Fibroblast of lung (primary cell): ENCODE measurements around the gene RNF217.

Experiments
- EZH2 ChIP-seq: IDR thresholded peaks from 2 replicates; pipeline ENCODE4 v1.5.1; 2012; ENCODE audit warnings: low read length, control low read depth, mild to moderate bottlenecking; ENCODE audit errors: missing control alignments
- TF ChIP-seq, protein P1 (sequence below), 2 donors: IDR thresholded peaks in 1 of 2; conservative IDR thresholded peaks in 1 of 2; 1 replicate in 1 of 2; 2 replicates in 1 of 2; pipeline ENCODE4 v1.5.1; 2011 to 2012; ENCODE audit warnings: low read length in 2 of 2, control low read depth in 1 of 2, inconsistent platforms in 1 of 2, low read depth in 1 of 2, mild to moderate bottlenecking in 1 of 2

- TF ChIP-seq, protein P1, sequence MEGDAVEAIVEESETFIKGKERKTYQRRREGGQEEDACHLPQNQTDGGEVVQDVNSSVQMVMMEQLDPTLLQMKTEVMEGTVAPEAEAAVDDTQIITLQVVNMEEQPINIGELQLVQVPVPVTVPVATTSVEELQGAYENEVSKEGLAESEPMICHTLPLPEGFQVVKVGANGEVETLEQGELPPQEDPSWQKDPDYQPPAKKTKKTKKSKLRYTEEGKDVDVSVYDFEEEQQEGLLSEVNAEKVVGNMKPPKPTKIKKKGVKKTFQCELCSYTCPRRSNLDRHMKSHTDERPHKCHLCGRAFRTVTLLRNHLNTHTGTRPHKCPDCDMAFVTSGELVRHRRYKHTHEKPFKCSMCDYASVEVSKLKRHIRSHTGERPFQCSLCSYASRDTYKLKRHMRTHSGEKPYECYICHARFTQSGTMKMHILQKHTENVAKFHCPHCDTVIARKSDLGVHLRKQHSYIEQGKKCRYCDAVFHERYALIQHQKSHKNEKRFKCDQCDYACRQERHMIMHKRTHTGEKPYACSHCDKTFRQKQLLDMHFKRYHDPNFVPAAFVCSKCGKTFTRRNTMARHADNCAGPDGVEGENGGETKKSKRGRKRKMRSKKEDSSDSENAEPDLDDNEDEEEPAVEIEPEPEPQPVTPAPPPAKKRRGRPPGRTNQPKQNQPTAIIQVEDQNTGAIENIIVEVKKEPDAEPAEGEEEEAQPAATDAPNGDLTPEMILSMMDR (conservative IDR thresholded peaks at IDR 0.05 in 1 of 2, IDR thresholded peaks at IDR 0.05 in 1 of 2; ENCODE audit: low read depth in 1 of 2, low read length in 2 of 2): no peak
- no peak for TF ChIP-seq EZH2
These were observed 58.1 kb downstream of the RNF217 start for GRCh38 chr6:125020385-125020784.
